NCI-H1436 treated with DMSO at 0.1 percent for 48 hours (cell line): Measurements from ENCODE around the gene ZNRF3.
"Not testable (repeated sequence)": the region's sequence is repeated elsewhere in the genome, so short reads cannot be mapped to it uniquely, and the experiment has no call there.

Experiments
- DNase-seq: peaks from one replicate; lab custom pipeline; 2025; lab: John Stamatoyannopoulos, UW

ZNRF3 gene

DNA sequence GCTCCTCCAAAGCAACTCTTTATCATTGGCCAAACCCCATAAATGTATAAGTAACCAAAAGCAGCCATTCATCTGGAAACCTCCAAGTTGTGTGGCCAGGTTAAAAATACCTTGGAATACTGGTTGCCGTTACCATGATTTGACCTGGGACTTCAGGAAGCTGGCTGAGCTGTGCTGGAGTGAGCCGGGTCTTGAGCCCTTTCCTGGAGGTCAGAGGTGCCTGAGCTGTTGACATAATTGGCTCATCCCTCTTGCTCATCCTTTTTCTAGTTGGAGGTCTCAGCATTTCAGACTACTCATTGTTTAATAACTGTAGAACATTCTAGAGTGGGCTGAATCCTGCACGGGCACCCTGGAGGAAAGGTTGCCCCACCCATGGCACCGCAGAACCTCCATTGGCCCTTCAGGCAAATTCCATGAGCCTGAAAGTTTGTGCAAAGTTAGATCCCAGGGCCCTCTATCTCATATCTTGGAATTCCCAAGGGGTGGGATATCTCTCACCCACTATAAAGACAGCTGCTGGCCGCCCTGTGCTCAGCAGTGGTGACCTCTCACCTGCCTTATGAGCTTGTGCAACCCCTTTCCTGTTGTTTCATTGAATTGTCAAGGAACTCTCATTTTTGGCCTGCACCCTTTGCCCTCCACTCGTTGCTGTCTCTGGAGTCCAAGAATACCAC, 101.2 kb downstream of the ZNRF3 start:
- no peak for DNase-seq

DNA sequence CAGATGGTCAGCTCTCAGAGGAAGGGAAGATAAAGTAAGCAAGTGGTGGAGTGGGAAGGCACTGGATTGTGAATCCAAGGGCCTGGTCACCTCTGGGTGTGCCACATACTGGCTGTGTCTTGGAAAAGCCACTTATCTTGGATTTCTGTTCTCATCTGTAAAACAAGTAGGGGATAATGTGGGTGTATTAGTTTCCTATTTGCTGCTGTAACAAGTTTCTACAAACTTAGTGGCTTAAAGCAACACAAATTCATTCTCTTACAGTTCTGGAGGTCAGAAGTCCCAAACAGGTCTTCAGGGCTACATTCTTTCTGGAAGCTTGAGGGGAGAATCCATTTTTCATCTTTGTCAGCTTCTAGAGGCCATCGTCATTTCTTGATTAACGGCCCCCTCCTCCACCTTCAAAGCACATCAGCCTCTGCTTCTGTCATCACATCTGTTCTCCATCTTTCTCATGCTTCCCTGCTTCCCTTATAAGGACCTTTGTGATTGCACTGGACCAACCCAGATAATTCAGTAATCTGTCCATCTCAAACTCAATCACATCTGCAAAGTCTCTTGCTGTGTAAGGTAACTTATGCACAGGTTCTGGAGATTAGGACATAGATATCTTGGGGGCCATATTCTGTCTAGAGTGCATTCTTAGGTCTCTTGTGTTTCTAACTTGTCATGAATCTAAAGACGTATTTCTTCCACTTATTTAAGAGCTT, 102.4 kb downstream of the ZNRF3 start:
- DNase-seq, result no peak

DNA sequence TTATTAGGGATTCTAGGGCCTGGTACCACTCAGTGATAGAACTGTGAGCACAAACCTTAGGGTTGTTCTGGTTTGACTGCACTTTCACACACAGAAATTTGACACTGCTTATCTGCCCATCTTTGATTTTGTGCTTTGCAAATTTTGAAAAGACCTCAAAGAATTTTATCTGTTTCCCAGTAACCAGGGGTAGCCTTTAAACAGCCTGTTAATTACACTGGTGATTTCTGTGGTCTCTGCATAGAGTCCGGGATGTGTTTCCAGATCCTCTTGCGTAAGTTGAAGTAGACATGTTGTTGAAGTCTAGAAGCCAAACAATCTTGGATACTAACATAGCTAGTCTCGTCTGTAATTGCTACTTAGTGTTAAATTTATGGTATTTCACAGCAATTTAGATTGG, 103.0 kb downstream of the ZNRF3 start:
- no peak for DNase-seq

DNA sequence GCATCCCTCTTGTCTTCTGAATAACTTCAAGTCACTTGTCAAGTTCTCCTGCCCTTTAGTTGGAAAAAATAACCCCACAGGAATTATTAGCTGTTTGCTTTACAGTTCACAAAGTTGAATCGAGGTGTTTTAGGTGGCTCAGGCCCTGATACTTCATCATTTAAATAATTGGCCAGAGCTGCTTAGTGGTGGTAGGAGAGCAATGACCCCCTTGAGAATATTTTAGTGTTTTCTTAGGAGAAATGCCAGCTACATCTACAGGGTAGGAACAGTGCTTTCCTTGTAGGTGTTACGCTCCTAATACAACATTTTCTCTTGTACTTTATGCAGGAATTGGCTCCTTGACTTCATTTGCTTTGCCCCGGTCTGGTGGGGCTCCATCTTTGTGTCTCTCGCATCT, 105.1 kb downstream of the ZNRF3 start:
- no peak for DNase-seq

DNA sequence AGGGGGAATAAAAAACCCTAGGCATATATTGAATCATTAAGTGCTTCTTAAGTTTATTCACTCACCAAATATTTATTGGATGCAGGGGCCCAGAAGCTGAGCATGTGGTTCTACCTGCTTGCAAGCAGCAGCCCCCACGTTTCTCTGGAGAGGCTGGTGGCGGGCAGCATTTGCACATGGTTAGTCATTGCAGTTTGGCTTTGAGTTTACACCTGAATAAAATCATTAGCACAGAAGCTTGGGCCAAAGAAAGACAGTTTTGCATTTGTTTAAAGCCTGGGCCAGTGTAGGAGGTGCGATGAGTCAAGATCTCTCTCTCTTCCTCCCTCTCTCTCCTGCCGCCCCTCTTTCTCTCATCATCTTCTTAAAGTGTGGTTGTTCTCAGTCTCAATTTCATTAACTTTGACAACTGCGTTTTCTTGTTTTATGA, 105.7 kb downstream of the ZNRF3 start:
- DNase-seq, result no peak

DNA sequence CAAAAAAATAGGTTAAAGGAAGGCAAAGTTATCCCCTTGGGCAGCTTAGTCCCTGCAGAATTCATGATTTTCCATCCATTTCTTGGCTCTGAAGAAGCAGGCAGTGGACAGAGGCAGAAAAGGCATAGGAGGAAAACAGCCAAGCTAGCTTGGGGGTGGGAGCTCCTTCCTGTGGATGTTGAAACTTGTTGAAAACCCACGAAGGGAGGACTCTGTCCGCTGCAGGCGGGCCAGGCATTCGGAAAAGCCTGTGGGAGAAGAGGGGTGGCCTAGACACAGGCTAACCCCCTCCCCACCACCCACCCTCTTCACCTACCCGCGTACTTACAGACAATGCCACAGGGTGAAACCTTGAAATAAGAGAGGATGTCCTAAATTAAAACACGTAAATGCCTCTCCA, 106.1 kb downstream of the ZNRF3 start:
- DNase-seq, result no peak

DNA sequence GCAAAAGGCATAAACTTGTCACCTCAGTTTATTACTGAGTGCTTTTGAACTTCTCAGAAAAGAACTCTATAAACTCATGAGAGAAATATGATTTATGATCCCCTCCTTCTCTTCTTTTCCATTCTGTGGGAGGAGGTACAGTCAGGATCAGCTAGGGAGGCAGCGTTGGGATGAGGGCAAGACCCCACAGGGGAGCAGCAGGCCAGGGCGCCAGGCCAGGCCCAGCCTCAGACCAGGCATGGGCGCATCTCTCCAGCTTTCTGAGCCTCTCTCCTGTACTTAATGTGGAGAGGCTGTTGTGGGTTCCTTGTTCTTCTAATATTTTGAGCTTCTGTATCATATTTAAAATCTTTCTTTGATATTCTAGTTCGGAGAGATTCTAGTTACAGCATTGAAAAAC, 106.5 kb downstream of the ZNRF3 start:
- DNase-seq, result no peak

DNA sequence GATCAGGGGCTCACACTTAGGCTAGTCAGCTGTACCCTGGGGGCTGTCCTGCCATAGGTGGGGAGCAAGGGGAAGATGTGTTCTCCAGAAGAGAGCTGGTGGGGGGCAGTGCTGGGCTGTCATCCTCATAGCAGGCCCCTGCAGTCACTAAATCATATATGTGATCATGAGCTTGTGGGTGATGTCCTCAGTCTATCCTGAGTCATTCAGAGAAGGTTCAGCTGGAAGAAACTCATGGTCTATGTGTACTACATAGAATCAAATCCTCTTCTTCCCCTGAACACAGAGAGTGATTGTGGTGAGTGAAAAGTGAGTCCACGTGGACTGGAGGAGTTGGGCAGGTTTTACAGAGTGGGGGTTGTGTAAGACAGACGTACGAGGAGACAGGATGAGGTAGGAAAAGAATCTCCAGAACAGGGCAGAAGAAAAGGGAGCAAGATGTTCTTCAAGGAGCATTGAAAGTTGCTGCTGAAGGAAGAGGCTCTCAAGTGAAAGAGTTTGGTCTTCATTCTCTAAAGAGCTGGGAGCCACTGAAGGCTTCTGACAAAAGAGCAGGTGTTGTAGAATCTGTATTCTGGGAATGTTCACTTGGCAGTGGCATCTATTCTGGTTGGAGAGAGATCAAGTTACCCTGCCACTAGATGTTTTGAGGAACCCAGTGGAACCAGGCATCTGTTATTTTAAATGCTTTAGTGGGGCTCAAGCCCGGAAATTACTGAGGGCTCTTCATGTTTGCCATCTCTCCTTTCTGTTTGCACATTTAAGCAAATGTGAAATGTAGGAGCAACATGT, 109.4 kb downstream of the ZNRF3 start:
- DNase-seq, result no peak

DNA sequence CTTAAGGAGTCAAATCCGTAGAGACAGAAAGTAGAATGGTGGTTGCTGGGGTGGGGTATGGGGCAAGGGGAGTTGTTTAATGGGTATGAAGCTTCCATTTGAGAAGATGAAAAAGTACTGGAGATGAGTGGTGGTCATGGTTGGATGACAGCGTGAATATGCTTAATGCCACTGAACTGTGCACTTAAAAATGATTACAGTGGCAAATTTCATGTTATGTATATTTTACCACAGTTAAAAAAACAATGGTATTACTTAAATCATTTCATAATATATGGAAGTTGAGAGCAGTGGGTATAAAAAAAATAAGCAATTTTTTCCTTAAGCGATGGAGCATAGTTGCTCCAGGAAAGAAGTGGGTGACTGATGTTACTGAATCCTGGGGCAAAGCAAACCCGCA, 111.2 kb downstream of the ZNRF3 start:
- DNase-seq, result no peak

DNA sequence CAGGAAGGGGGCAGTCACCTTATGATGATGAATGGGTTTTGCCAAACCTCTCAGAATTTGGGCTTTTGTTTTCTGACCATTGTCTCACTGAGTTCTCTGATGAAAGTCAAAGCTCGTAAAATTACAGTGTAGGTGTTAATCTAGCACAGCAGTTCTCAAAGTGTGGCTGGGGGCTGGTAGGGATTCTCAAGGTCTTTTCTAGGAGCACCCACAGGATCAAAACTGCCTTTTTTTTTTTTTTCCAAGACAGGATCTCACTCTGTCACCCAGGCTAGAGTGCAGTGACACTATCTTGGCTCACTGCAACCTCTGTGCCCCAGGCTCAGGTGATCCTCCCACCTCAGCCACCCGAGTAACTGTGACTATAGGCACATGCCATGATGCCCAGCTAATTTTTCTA, 112.2 kb downstream of the ZNRF3 start:
- DNase-seq, result no peak

DNA sequence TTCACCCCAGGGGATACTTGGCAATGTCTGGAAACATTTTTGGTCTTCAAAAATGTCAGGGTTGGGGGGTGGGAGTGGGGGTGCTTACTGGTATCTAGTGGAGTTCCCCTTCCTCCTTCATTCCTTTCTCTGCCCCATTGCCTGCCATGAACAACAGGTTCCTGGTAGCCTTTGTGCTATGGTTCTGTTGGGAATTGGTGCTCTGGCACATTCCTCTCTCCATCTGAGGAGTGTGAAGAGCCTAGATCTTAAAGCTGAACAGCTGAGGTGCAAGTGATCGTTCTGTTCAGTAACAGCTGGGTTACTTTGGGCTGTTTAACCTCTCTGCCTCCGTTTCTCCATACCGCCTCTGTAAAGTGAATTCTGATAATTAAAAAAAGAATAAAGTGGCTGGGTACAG, 114.0 kb downstream of the ZNRF3 start:
- no peak for DNase-seq

DNA sequence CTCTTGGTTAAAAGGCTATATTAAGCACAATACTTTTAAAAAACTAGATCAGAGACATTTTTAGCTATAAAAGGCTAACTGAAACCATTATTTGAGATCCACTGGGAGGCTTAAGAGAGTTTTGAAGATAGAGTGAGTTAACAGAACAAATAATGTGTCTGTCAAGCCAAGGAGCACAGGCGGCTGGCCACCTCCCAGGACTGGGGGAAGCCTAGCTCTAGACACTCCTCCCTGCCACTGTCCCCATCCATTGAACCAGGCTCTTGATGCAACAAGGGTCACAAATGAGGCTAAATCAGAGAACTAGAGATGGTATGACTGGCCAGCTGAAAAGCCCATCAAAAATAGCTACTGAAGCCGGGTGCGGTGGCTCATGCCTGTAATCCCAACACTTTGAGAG, 115.3 kb downstream of the ZNRF3 start:
- no peak for DNase-seq

DNA sequence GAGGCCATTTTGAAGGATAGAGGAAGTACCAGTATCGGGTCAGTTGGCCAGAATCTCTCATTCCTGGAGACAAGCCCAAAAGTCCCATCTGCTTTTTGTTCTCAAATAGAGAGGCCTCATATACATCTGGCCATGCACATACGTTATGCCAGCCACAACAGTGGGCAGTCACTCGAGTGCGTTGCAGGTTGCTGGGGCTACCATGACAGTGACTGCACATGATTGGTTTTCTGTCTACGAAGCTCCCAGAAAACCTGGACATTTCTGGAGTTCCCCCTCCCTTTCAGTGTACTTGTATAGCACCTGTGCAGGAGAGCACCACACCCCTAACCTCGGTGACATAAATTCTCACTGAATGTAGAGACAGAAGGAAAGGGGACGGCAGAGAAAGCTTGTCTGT, 116.1 kb downstream of the ZNRF3 start:
- no peak for DNase-seq

DNA sequence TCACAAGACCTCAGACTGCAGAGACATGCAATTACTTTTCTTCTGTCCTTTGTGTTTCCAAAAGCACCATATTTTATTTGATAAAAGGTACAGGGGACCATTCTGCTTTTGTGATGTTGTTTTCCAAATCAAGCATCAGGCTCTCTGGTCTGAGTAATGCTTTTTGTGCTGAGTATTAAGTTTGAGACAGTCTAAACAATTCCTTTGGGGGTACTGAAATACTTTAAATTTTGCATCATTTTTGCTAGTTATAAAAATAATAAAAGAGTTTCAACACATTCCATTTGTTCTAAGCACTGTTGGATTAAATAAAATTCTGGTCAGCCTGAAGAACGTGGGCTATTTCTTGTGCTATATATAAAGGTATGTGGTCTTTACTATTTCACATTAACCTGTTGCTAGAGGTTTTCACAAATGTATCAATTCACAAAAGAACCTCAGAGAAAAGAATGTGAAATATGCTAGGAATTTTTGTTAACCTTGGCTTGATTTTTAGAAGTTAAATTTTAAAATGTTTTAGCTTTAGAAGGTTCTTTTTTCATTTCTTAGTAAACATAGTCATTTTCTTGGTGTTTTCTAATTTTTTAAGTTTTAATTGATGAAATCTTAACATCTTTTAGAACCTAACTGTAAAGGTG, 116.7 kb downstream of the ZNRF3 start:
- no peak for DNase-seq

DNA sequence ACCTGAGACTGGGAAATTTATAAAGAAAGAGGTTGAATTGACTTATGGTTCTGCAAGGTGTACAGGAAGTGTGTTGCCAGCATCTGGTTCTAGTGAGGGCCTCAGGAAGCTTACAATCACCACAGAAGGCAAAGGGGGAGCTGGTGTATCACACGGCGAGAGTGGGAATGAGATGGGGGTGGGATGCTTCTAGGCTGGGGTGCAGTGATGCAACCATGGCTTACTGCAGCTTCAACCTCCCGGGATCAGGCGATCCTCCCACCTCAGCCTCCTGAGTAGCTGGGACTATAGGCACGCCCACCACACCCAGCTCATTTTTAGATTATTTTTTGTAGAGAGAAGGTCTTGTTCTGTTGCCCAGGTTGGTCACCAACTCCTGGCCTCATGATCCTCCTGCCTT, 117.3 kb downstream of the ZNRF3 start:
- no peak for DNase-seq

DNA sequence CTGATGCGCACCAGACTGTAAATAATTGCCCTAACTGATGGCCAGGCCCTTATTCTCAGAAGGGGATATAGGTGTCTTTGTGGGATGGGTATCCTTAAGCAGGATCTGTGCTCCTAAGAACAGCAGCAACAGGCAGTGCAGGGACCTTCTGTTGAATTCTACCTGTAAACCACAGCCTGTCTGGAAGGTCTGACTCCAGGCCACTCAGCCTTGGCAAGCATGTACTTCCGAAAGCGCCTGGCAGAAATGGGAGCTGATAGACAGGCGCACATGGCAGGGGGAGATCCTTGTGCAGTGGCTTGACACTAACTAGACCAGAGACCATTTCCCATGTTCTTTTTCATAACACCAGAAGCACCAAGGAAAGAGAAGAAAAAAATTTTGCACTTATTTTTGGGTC, 119.2 kb downstream of the ZNRF3 start:
- DNase-seq, result no peak

DNA sequence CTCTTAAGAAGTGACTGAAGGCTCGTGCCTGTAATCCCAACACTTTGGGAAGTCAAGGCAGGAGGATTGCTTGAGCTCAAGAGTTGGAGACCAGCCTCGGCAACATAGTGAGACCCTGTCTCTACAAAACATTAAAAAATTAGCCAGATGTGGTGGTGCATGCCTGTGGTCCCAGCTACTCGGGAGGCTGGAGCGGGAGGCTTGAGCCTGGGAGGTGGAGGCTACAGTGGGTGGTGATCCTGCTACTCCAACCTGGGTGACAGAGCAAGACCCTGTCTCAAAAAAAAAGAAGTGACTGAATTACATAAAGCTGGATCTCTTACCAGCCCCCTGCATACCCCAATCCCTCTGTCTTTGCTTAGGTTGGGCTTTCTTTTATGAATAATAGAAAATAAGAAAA, 120.2 kb downstream of the ZNRF3 start:
- no peak for DNase-seq

DNA sequence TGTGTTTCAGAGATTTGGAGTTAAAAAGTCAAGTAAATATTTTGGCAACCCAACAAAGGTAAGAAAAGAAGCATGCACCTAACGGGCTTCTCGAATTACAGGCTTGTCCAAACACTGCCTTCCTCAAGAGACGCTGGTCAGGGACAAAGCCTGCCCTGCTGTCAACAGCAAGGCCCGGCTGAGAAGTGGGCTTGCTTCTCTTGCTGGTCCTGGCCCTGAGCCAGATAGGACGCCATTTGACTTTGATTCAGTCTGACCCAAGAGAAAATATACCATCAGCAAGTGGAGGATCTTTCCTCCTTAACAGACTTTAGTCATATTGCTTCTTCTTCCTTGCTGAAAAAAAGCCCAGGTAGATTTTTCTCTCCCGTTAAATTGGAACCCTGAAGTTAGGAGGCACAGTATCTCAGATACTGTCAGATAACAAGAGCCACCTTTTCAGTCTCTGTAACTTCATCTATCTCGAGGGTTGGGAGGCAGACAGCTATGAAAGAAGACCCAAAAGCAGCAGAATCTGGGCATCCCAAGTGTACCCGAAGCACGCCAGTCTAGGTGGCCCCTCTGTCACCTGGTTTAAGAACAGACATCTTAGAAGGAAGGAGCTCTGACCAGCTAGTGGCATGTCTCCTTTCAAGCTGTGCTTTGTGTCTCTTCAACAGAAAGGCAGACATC, 120.7 kb downstream of the ZNRF3 start:
- DNase-seq, result no peak

DNA sequence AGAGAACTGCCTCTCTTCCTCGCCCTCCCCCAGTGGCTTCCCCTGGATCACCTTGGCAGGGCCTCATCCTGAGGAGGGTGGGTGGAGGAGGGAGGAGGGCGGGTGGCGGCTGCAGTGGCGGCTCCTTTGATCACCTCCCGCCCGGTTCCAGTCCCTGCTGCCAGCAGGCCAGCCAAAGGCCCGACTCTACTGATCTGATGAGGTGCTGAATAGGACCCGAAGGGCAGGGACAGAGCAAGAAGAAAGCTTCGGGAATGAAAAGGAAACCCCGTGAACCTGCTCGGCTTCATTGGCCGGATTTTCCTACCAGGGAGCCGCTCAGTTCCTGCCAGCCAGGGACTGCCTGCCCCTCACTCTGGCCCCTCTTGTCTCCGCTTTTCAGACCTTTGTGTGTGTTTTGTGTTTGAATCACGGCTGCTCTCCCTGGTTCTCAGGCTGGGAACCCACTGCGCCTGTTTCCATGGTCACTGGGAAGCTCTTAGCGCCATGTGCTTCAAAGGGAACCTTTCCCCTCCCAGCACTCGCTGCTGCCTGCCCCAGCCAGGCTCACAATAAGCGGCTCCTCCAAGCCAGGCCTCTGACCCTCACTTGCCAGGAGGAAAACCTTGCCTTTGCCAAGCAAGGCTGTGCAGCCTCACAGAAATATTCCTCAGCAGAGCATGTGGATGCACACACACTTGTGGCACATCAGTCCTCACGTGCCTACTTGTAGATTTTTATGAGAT, 121.4 kb downstream of the ZNRF3 start:
- DNase-seq, result no peak

DNA sequence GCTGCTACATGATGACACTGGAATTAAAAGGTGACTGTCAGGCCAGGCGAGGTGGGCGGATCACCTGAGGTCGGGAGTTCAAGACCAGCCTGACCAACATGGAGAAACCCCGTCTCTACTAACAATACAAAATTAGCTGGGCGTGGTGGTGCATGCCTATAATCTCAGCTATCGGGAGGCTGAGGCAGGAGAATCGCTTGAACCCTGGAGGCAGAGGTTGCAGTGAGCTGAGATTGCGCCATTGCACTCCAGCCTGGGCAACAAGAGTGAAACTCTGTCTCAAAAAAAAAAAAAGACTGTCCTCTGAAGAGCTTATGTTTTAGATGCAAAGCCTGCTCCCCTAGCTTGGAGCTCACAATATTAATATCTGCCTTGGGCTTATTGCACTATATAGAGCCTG, 122.4 kb downstream of the ZNRF3 start:
- not testable (repeated sequence) for DNase-seq

DNA sequence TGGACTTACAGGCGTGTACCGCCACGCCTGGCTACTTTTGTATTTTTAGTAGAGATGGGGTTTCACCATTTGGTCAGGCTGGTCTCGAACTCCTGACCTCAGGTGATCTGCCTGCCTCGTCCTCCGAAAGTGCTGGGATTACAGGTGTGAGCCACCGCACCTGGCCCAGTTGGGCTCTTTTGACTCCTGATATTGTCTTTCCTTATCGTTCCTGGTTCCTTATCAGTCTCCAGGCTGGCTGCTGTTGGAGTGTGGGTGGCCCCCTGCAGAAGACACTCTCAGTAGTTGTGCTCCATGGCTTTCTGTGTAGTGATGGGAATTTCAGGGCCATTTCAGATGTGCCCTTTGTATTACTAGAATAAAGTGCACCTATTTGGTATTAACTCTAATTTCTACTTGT, 123.0 kb downstream of the ZNRF3 start:
- no peak for DNase-seq
